B cell (primary cell): Measurements from ENCODE around the gene CACNA2D3.

Source experiments
- EZH2 ChIP-seq: IDR thresholded peaks from 2 replicates; pipeline ENCODE4 v1.6.1; 2012; ENCODE audit warnings: borderline replicate concordance, low read depth, mild to moderate bottlenecking, moderate library complexity, low read length; ENCODE audit not compliant: insufficient read depth, poor library complexity, severe bottlenecking
- TF ChIP-seq, protein P1 (sequence below): fragments of 200-600 bp; IDR thresholded peaks from one replicate; pipeline ENCODE4 v1.8.0; 2022; ENCODE audit warnings: antibody characterized with exemption, mild to moderate bottlenecking

DNA sequence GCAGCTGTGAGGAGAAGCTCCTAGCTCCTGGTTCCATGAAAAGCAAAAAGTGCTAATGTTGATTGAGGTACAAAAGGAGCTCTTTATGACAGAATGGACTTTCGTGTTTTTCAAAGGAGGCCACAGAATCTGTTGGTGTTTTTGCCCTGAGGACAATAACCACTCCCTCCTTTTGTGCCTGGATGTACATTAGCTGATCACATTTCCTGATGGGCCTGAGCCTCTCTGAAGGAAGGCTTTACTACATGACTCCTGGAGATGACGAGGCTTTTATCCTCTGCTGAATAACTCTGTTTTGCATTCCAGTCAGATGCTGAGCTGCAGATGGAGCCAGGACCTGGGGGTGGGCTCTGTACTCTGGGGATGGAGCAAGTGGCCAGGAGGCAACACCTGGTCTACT is 301.9 kb downstream of the CACNA2D3 start:
- TF ChIP-seq, protein P1, sequence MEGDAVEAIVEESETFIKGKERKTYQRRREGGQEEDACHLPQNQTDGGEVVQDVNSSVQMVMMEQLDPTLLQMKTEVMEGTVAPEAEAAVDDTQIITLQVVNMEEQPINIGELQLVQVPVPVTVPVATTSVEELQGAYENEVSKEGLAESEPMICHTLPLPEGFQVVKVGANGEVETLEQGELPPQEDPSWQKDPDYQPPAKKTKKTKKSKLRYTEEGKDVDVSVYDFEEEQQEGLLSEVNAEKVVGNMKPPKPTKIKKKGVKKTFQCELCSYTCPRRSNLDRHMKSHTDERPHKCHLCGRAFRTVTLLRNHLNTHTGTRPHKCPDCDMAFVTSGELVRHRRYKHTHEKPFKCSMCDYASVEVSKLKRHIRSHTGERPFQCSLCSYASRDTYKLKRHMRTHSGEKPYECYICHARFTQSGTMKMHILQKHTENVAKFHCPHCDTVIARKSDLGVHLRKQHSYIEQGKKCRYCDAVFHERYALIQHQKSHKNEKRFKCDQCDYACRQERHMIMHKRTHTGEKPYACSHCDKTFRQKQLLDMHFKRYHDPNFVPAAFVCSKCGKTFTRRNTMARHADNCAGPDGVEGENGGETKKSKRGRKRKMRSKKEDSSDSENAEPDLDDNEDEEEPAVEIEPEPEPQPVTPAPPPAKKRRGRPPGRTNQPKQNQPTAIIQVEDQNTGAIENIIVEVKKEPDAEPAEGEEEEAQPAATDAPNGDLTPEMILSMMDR, result no peak
- no peak for TF ChIP-seq EZH2
